Activated CD4-positive, alpha-beta T cell treated with anti-CD3 and anti-CD28 coated beads, Interleukin-2, amount 50 U/mL, for 4 hours (primary cell): ENCODE data around the gene ST3GAL6.
"Not testable (repeated sequence)": the region's sequence is repeated elsewhere in the genome, so short reads cannot be mapped to it uniquely, and the experiment has no call there.

Experiments used
- DNase-seq, 2 experiments: peaks; one replicate each; pipeline ENCODE4 v3.0.0-alpha.2; 2020

Gene ST3GAL6

GRCh38 chr3:98807561-98807960 is 44.4 kb downstream of the ST3GAL6 start:
- DNase-seq: no peak

GRCh38 chr3:98808071-98808470 is 44.9 kb downstream of the ST3GAL6 start:
- no peak for DNase-seq

GRCh38 chr3:98809557-98809956 is 46.4 kb downstream of the ST3GAL6 start:
- no peak for DNase-seq

- no peak for DNase-seq
Measured at GRCh38 chr3:98811048-98811447, 47.9 kb downstream of the ST3GAL6 start.

- no peak for DNase-seq
Measured at GRCh38 chr3:98812851-98813374, 49.8 kb downstream of the ST3GAL6 start.

- no peak for DNase-seq
Measured at GRCh38 chr3:98814817-98815420, 51.8 kb downstream of the ST3GAL6 start.

- no peak for DNase-seq
Measured at GRCh38 chr3:98817547-98818041, 54.5 kb downstream of the ST3GAL6 start.

GRCh38 chr3:98821063-98821462 is 57.9 kb downstream of the ST3GAL6 start:
- no peak for DNase-seq

- DNase-seq: no peak
Measured at GRCh38 chr3:98823791-98824190, 60.7 kb downstream of the ST3GAL6 start.

GRCh38 chr3:98824256-98824655 is 61.1 kb downstream of the ST3GAL6 start:
- DNase-seq: no peak

GRCh38 chr3:98826126-98826525 is 63.0 kb downstream of the ST3GAL6 start:
- no peak for DNase-seq

- DNase-seq: no peak
Measured at GRCh38 chr3:98827221-98827920, 64.2 kb downstream of the ST3GAL6 start.

GRCh38 chr3:98829246-98829832 is 66.2 kb downstream of the ST3GAL6 start:
- DNase-seq: no peak

- not testable (repeated sequence) for DNase-seq
Measured at GRCh38 chr3:98831060-98831459, 67.9 kb downstream of the ST3GAL6 start.

GRCh38 chr3:98839846-98840245 is 76.7 kb downstream of the ST3GAL6 start:
- DNase-seq: no peak

- DNase-seq: no peak
Measured at GRCh38 chr3:98843266-98843959, 80.3 kb downstream of the ST3GAL6 start.
